Psoas muscle (tissue), 8 donors: ENCODE data around the gene MUC16. TPM values are rescaled to one million over a fixed set of nuclear protein-coding genes. Genes with fewer than 3 reads are reported as not detected.

Experiments used
- ATAC-seq, 4 donors: fragments of 200-7000 bp; cut with Tn5 transposase; one replicate each; pipeline ENCODE4 v1.9.1; 2020; ENCODE audit warnings: moderate library complexity in 3 of 4, mild to moderate bottlenecking in 2 of 4
- DNase-seq, 2 donors: peaks; one replicate each; pipeline ENCODE4 v3.0.0-alpha.2; 2020
- H3K27ac ChIP-seq: fragments of 200-600 bp; one replicate; pipeline ENCODE4 v1.8.0; 2022
- H3K27me3 ChIP-seq, 3 donors: fragments of 200-600 bp in 1 of 3; one replicate each; pipeline versions ENCODE4 v1.6.1 to v1.8.0; 2013 to 2022; ENCODE audit warnings: low read length in 2 of 3, mild to moderate bottlenecking in 2 of 3, moderate library complexity in 1 of 3; ENCODE audit not compliant: insufficient read depth in 3 of 3
- H3K36me3 ChIP-seq, 2 donors: fragments of 200-600 bp in 1 of 2; one replicate each; pipeline versions ENCODE4 v1.6.1 to v1.8.0; 2013 to 2022; ENCODE audit warnings: low read depth in 1 of 2, mild to moderate bottlenecking in 1 of 2, moderate library complexity in 1 of 2; ENCODE audit not compliant: insufficient read depth in 1 of 2
- H3K4me1 ChIP-seq: fragments of 200-600 bp; one replicate; pipeline ENCODE4 v1.8.0; 2022
- H3K4me3 ChIP-seq: fragments of 200-600 bp; one replicate; pipeline ENCODE4 v1.8.0; 2022; ENCODE audit warnings: mild to moderate bottlenecking
- H3K9me3 ChIP-seq: fragments of 200-600 bp; one replicate; pipeline ENCODE4 v1.8.0; 2022
- WGBS, 3 donors: extraction: QIAGEN DNeasy Blood & Tissue Kit; methylation state at CpG; one replicate each; pipeline versions ENCODE4 v1.1.6 to v1.1.7; 2013; 5-methylcytosine and 5-hydroxymethylcytosine counted together
- intact Hi-C, 2 donors: fragments of 100-400 bp; cut with DNase I; formaldehyde crosslinking; loops; one replicate each; pipeline versions ENCODE4 v1.11.0 to v1.14.2; 2022
- polyA plus RNA-seq, 3 donors: library from polyadenylated mRNA; stranded (reverse); fragments of 200-250 nt; gene quantifications; one replicate each; pipeline ENCODE4 v1.2.3, GENCODE V29; 2013
- total RNA-seq, 4 donors: library from RNA; stranded (reverse); fragmentation: NEBNext Ultra II Directional in 2 of 4; extraction: Animal tissue kit (Norgen Biotek cat#: 25700) in 2 of 4; gene quantifications; one replicate each; pipeline versions ENCODE4 v1.2.1 to v1.2.4, GENCODE V29; 2021 to 2023
- TF ChIP-seq, protein P1 (sequence below): fragments of 200-600 bp; IDR thresholded peaks from one replicate; pipeline ENCODE4 v1.8.0; 2022; ENCODE audit warnings: antibody characterized with exemption
- donor health status: healthy with polysubstance abuse.
- donor health status: DM: no; HTN: no; CAD: no; lungs with moderate emphysema.
- donor health status: Bipolar disorder and iron deficiency.
- donor health status: healthy.
- donor health status: DM: yes; HTN: yes; CAD: no.
- donor health status: DM: no; HTN: no; CAD: no.
- donor health status: DM: no; HTN: no; CAD: no.
- donor health status: DM: yes; HTN: yes; CAD: no.

MUC16 gene
- total and polyA plus RNA-seq, 7 donors = under 0.01 to 0.37 (median 0.01) TPM; not detected in 2

DNA sequence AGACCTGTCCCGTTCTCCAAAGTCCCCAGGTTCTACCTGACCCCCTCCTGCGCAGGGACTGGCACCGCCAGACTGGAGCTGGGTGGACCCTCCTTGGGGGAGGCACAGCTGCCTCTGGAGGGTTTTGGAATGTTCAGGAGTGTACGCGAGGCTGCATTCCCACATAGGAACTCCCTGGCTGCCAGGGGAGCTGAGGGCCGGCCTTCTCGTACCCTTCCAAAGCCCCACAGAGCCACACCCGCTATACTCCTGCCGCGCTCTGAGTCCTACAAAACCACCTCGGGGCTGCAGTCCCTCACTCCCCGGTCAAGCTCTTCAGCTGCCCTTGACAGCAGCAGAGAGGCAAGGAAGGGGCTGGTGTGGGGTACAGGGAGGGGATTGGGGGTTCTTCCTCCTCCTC is 484 bp upstream of the MUC16 start:
- DNase-seq = no peak
- peaks cover 4% of the 10 kb centered on the region for H3K9me3 ChIP-seq
- ATAC-seq = no peak
- intact Hi-C loops = no loop called here
- peaks cover 0 to 2% (median 0%) of the 10 kb centered on the region in 3 donors for H3K27me3 ChIP-seq
- 64 to 66% (median 65%) methylated on average over 12 of the region's 12 CpGs for WGBS, 3 donors
- no peaks in the 10 kb centered on the region for H3K4me1 ChIP-seq
- no peaks in the 10 kb centered on the region for H3K36me3 ChIP-seq
- H3K4me3 ChIP-seq = no peak overlapping the region
- TF ChIP-seq, protein P1, sequence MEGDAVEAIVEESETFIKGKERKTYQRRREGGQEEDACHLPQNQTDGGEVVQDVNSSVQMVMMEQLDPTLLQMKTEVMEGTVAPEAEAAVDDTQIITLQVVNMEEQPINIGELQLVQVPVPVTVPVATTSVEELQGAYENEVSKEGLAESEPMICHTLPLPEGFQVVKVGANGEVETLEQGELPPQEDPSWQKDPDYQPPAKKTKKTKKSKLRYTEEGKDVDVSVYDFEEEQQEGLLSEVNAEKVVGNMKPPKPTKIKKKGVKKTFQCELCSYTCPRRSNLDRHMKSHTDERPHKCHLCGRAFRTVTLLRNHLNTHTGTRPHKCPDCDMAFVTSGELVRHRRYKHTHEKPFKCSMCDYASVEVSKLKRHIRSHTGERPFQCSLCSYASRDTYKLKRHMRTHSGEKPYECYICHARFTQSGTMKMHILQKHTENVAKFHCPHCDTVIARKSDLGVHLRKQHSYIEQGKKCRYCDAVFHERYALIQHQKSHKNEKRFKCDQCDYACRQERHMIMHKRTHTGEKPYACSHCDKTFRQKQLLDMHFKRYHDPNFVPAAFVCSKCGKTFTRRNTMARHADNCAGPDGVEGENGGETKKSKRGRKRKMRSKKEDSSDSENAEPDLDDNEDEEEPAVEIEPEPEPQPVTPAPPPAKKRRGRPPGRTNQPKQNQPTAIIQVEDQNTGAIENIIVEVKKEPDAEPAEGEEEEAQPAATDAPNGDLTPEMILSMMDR = no peak
- H3K27ac ChIP-seq = no peak overlapping the region

GRCh38 chr19:9009431-9009830 is 778 bp downstream of the MUC16 start:
- 58 to 71% (median 65%) methylated on average over 10 of the region's 10 CpGs for WGBS, 3 donors
- peaks cover 0 to 2% (median 0%) of the 10 kb centered on the region in 3 donors for H3K27me3 ChIP-seq
- no peak overlapping the region for H3K4me3 ChIP-seq
- no peak overlapping the region for H3K27ac ChIP-seq
- ATAC-seq (no peak), DNase-seq (no peak)
- TF ChIP-seq, protein P1 = no peak
- H3K9me3 ChIP-seq = peaks cover 4% of the 10 kb centered on the region
- intact Hi-C loops = no loop called here
- no peaks in the 10 kb centered on the region for H3K36me3 ChIP-seq
- no peaks in the 10 kb centered on the region for H3K4me1 ChIP-seq

DNA sequence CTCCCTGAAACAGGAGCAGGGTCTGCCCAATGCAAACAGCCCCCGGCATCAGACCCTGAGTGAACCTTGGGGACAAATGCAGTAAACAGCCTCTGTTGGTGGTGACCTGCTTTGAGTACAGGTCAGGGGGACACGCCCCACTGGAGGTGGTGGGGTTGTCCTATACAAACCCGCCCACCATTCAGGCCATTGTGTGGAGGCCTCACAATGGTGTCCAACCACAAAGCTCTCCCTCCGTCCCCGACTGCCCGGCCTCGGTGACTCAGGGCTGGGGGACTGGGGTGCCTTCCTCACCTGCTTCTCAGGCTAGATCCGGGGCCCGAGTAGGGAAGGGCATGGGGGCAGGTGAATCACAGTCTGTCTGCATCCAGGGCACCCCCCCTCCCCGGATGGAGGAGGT is 1.5 kb downstream of the MUC16 start:
- TF ChIP-seq, protein P1 = no peak
- intact Hi-C loops = no loop called here
- Histone ChIP-seq H3K36me3 (no peaks in the 10 kb centered on the region), H3K4me3 (no peak overlapping the region), H3K27me3 (peaks cover 0 to 2% (median 0%) of the 10 kb centered on the region in 3 donors), H3K4me1 (no peaks in the 10 kb centered on the region), H3K27ac (no peak overlapping the region), H3K9me3 (no peaks in the 10 kb centered on the region)
- no peak for ATAC-seq
- no peak for DNase-seq
- WGBS, 3 donors = 62 to 65% (median 62%) methylated on average over 10 of the region's 10 CpGs

- intact Hi-C loops = no loop called here
- no peaks in the 10 kb centered on the region for H3K36me3 ChIP-seq
- no peak overlapping the region for H3K4me3 ChIP-seq
- no peak overlapping the region for H3K27ac ChIP-seq
- H3K9me3 ChIP-seq = no peaks in the 10 kb centered on the region
- DNase-seq (no peak), ATAC-seq (no peak)
- H3K4me1 ChIP-seq = no peaks in the 10 kb centered on the region
- H3K27me3 ChIP-seq = peaks cover 0 to 1% (median 0%) of the 10 kb centered on the region in 3 donors
- TF ChIP-seq, protein P1 = no peak
- 84 to 92% (median 89%) methylated on average over 5 of the region's 5 CpGs for WGBS, 3 donors
Measured at GRCh38 chr19:9000933-9001332, 9.3 kb downstream of the MUC16 start.

- TF ChIP-seq, protein P1 = no peak
- H3K9me3 ChIP-seq = no peaks in the 10 kb centered on the region
- WGBS, 3 donors = 62 to 70% (median 65%) methylated on average over 10 of the region's 10 CpGs
- DNase-seq (no peak), ATAC-seq (no peak)
- H3K27me3 ChIP-seq = no peaks in the 10 kb centered on the region
- intact Hi-C loops = no loop called here
- no peak overlapping the region for H3K27ac ChIP-seq
- no peak overlapping the region for H3K4me3 ChIP-seq
- no peaks in the 10 kb centered on the region for H3K4me1 ChIP-seq
- H3K36me3 ChIP-seq = no peaks in the 10 kb centered on the region
Measured at GRCh38 chr19:8988204-8988603, 22.0 kb downstream of the MUC16 start.
